Panc1 (cell line): ENCODE data around the gene PAPSS1.

Experiments
- CTCF ChIP-seq: fragments of 450-650 bp; IDR thresholded peaks from 2 replicates; pipeline ENCODE4 v1.5.1; 2017; ENCODE audit warnings: mild to moderate bottlenecking
- SIN3A ChIP-seq: IDR thresholded peaks from 2 replicates; pipeline ENCODE4 v1.6.1; 2012; ENCODE audit warnings: low read depth, mild to moderate bottlenecking, low read length, moderate library complexity, borderline replicate concordance; ENCODE audit not compliant: insufficient read depth

GRCh38 chr4:107688421-107688820, 31.6 kb downstream of the PAPSS1 start:
- TF ChIP-seq CTCF (no peak), SIN3A (no peak)
